GM19324 (cell line): ENCODE data around the gene FYN.
"Not testable (repeated sequence)": the region's sequence is repeated elsewhere in the genome, so short reads cannot be mapped to it uniquely, and the experiment has no call there.

Experiments used
- ATAC-seq: cut with Tn5 transposase; IDR thresholded peaks from one replicate; pipeline ENCODE4 v1.9.1; 2021; ENCODE audit warnings: mild to moderate bottlenecking, moderate library complexity; ENCODE audit not compliant: unreplicated experiment, low FRiP score

Gene FYN

DNA sequence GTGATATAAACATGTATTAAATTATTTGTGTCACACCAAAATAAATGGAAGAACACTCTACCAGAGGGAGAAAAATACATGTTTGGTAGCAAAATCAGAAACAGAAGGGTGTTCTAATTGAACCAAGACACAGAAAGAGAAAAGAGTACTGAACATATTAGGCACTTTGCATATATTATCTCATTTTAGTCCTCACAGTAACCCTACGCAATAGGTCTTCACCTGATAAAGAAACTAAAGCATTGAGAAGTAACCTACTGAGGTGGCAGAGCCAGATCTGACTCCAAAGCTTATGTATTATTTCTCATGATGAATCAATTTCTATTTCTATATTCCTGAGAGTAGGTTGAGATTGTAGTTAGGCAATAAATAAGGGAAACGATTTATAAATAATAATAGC, 77.7 kb downstream of the FYN start:
- ATAC-seq = no peak

DNA sequence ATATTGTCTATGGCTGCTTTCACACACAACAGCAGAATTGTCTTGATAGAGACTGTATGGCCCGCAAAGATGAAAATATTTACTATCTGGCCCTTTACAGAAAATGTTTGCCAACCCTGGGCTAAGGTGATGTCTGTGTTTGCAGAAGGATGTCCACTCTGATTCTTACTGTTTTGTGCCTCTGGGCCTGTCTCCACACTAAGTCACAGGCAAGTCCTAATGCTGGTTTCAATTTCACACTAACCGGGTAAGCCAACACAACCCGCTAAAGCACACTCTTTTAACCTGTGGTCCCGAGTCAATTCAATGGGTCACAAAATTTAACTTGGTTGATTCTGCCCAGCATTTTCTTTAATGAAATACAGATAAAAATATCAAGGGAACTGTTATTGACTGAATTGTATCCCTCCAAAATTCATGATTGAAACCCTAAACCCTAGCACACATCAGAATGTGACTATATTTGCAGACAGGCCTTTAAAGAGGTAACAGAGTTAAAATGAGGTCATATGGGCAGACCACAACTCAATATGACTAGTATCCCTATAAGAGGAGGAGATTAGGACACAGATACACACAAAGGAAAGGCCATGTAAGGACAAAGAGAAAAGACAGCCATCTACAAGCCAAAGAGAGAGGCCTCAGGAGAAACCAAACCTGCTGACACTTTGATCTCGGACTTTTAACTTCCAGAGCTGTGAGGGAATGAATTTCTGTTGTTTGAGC, 78.4 kb downstream of the FYN start:
- peak; percentile 73 for ATAC-seq

DNA sequence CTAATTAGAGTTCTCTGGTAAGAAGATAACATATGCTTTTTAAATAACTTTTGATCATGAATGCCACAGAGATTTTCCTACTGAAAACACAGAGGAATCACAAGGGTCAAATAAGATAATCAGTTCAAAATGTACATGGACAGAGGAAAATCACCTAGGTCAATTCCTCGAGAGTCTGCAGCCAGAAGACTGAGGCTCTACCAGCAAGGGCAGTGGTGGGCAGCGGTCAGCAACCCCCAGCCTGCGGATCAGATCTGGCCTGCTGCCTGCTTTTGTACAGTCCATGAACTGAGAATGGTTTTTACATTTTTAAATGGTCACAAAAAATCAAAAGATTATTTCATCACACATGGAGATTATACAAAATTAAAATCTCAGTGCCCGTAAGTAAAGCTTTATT, 79.0 kb downstream of the FYN start:
- ATAC-seq = no peak

DNA sequence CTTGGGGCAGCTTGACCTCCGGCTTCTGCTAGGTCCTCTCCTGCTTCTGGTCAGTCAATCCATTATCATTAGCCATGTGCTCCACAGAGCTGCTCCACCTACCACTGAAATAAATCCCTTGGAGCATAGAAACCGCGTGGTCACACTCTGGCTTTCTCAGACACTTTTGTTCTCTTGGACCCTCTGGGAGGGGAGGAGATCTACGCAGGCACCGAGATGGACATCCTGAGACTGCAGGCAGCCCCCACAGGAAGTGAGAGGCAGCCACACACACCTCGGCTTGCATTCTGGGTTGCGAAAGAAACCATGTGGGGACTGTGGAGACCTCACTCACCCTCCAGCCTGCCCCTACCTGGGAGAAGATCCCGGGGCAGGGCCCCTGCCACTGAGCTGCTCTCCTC, 79.5 kb downstream of the FYN start:
- ATAC-seq = peak; percentile 47

DNA sequence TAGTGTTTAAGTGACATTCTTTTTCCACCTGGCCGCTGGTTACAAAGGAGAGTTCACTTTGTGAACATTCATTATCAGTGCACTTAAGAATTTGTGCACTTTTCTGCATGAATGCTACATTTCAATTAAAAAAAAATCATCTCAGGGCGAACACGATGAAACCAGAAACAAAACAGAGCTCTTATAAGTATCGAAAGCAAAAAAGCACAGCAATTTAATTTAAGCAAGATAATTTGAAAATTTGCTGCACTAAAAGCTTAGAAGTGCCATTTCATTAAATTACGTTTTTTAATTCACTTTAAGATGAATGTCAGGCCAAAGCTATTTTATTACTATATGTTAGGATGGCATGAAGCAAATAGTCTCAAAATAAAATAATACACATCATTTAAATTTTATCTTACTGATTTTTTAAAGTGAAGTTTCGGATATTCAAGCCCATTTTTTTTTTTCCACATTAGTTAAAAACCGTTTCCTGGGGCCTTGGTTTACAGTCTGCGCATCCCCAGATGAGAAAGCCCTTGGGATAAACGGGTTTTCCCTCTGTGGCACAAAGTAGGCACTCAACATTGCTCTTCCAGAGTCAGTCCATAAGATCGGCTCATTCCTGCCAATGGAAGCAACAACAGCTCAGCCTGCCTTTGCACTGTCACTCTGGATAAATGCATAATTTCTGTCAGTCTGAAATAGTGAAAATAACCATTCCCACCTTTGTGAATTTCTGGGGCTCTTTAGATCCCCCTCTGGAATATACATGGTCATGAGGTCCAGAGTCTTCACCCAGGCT, 80.1 kb downstream of the FYN start:
- no peak for ATAC-seq

DNA sequence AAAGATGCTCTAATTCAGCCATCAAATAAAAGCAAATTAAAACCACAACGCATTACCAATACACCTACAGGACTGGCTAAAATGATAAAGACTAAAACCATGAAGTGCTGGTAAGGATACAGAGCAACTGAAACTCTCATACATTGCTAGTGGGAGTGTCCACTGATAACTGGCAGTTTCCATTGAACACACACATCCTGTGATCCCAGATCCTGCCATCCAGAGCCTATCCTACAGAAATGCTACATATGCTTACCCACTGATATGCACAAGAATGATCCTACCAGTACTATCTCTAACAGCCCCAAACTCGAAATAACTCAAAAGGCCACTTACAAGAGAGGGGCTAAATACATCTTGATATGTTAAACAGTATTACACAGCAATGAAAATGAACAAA, 81.0 kb downstream of the FYN start:
- ATAC-seq = no peak

DNA sequence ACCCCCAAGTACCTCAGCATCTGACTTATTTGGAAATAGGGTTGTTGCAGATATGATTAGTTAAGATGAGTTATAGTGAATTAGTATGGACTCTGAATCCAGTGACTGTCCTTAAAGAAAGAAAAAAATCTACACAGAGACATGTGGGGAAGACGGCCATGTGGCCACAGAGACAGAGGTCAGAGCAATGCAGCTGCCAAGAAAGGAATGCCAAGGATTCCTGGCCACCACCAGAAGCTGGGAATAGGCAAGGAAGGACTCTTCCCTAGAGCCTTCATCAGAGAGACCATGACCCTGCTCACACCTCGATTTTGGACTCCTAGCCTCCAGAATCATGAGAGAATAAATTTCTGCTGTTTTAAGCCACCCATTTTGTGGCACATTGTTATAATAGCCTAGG, 81.8 kb downstream of the FYN start:
- no peak for ATAC-seq

DNA sequence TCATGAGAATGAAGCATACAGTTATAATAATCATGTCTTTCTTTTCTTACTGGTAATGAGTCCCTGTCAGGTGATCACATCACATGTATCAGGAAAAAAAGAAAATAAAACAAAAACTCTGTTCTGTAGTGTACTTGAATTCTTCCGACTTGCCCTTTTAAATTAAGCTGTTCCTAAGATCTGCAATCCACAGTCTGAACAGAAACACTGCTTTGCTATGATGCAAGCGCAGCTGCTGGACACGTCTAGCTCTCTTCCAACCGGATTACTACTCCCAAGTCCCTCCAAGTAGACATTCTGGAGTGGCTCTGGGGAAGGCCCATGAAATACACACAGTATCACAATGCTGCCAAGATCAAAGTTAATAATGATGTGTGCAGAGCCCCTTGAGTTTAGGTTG, 83.7 kb downstream of the FYN start:
- no peak for ATAC-seq

DNA sequence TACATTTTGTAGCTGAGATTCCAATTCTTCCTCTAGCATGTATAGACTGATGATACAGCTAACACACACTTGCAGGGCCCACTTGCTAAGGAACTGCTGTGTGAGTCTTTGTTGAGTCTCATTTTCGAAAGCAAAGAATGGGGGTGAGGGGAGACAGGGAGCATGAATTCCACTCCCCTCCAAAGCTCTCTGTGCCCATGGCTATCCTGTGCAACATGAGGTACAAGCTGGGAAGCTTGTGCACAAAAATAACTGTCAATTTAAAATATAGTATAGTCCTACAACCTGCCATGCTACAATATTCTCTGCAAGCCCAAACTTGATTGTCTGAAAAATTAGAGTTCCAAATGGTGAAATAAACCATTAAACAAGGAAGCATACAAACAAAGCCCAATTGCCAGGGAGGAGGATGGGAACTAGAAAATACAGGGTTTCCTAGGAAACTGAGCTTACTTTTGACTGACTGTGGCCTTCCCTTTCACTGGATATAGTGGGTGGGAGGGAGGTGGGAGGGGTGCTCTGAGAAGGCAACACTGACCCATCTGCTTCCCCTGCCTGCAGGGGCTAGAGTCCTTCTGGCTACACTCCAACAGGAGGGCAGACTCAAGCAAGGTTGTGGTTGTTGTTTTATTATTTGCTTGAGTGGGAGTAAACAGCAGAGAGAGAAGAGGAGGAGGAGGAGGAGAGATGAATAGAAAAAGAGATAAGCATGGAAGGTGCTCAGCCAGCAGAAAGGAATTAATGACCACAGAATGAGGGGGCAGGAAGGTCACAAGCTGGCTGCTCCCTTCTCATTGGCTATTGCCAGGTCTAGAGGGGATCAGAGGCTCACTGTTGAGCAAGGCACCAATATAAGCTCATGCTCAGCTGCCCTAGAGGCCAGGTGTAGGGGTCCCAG, 84.6 kb downstream of the FYN start:
- ATAC-seq = no peak

DNA sequence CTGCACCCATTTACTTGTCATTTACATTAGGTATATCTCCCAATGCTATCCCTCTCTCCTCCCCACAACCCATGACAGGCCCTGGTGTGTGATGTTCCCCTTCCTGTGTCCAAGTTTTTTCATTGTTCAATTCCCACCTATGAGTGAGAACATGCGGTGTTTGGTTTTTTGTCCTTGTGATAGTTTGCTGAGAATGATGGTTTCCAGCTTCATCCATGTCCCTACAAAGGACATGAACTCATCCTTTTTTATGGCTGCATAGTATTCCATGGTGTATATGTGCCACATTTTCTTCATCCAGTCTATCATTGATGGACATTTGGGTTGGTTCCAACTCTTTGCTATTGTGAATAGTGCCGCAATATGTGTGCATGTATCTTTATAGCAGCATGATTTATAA, 87.1 kb downstream of the FYN start:
- ATAC-seq = not testable (repeated sequence)

DNA sequence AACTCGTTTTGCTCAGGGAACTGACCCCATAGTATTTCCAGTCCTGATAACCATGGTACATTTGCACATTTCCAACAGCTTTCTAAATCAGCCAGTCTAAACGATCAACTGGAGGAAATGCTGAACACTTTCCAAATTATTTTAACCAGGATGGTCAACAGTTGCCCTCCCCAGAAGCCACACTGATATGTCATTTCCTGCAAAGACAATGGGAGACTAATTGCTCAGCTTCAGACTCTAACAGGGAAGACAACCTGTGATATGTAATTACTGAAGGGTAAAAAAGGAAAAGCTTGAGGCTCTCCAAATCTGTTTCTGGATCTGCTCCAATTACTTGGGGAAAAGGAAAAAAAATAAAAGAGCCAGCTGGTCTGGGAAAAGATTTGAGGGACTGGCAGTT, 88.8 kb downstream of the FYN start:
- ATAC-seq = no peak

DNA sequence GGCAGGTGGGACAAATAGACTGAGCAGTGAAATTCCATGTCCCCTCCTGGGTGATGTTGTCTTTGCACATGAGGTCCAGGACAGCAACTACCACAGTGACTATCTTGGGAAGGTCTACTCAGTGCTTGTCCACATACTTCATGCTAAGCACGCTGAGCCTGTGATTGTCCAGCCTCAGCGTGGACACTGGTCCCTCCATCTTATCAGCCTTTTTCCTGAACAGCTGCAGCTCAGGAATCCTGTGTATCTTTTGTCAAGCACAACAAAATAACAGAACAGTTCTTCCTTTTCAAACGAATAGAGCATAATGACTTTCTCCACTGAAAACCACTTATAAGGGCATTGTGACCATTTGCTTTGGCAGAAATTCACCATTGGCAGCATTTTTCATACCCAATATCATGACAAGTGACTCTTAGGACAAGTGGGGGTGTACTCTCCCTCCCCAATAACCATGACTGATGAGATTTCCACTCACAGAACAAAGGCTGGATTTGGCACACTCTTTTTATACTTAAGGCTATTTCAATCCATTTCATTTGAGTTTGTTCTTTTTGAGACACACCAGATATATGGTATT, 90.3 kb downstream of the FYN start:
- no peak for ATAC-seq

DNA sequence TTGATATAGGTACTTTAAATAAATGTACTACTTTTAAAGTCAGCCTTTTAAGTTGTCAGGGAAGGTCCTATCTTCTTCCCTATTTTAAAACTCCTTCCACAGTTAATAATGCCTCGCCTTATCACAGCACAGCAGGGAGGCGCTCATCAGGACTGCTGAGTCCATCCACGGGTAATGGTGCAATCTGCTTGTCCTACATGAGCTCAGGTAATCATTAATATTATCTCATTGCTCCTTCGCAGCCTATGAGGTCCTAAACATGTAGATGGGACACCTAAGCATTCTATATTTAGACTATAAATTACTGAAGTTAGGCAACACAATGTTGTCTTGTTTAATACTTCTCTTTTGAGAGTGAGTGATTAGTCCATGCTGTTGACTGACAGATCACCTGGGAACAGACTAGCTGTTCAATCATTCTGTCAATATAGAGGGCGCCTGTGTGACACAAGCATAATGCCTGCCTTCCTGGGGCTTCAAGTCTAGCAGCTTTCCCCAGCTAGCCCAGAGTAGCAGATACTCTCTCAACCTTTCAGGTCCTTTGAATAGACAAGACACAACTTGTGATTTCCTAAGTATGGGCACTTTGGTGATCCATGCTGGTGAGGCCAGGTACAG, 91.0 kb downstream of the FYN start:
- no peak for ATAC-seq

DNA sequence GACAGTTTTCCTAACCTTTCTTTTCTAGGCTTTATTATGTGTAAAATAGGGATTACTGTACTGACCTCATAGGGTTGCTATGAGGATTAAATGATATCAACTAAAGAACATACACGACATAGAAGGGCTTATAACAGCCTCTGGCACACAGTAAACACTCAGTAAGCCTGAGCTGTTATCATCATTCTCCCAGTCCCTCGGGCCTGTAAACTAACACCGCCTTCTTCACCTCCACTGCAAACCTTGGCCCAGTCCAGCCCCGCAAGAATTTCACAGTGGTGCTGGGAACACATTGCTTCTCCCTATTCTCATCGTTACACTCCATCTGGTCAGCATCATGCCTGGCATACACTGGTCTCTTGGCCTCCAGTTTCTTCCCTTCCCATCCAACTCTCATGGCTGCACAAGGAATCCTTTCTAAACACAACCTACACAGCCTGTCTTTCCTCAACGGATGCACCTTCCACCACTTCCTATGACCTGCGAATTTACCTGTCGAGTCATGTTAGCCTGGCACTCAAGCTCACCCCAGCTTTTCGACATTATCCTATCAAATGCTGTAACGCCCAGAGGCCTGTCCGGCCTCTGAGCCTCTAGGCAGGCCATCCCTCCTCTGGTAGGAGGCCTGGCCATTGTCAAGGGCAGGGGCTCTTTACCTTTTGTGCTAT, 92.1 kb downstream of the FYN start:
- ATAC-seq = no peak

DNA sequence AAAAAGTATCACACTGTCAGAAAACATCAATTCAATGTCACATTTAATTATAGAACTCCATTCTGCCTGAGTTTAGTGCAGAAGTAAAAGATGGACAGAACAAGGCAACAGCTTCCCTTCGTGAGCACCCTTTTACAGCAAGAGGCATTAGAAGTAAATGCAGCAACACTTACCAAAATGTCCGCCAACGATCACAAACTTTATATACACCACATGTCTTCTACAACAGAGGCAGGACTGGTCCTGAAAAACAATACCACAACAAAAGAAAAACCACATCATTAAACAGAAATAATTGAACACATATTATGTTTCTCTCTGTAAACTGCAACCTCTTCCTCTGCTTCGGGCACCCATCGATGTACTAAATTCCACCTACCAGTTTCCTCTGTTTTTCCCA, 92.9 kb downstream of the FYN start:
- ATAC-seq = no peak

DNA sequence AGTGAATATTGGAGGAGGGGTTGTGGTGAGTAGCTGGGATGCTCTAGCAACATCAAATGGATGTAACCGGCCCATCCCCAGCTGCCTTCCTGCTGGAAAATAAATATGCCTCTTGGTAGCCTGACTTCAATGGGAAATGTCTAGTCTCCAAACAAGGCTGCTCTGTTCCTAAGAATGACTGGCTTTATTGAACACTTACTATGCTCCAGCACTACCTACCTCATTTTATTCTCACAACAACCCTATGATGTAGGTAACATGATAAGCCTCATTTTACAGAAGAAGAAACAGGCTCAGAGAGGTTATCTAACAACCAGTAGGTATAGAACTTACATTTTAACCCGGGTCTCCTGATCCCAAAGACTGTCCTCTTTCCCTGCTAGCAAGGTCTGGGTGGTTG, 93.6 kb downstream of the FYN start:
- ATAC-seq = no peak

DNA sequence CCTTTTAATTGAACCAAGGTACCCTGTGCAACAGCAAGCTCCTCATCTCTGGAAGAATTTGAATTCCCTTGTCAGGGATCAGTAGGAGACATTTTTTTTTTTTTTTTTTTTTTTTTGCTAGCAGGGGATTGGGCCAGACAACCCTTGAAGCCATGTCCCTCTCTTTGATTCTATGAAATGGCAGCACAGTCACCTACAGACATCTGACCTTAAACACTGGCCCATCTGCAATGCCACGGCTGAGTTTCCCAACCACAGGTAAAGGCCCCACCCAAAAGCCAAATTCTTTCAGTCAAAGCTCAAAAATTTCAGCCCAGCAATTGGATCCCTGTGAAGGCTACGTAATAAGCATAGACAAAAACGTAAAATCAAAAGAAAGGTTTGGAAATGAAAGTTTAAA, 94.2 kb downstream of the FYN start:
- no peak for ATAC-seq

DNA sequence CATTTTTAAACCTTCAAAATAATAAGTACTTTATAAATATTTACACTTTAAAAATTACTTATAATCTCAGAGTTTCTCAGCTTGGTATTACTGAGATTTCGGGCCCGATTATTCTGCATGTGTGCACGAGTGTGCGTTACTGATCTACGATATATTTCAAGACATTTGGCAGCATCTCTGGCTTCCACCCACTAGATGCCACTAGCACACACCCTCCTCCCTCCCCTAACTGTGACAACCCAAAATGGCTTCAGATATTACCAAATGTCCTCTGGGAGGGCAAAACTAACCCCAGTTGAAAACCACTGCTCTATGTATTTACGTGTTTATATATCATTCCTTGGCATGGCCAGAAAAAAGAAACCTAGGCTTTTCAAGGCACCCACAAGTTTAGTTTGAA, 95.9 kb downstream of the FYN start:
- no peak for ATAC-seq

DNA sequence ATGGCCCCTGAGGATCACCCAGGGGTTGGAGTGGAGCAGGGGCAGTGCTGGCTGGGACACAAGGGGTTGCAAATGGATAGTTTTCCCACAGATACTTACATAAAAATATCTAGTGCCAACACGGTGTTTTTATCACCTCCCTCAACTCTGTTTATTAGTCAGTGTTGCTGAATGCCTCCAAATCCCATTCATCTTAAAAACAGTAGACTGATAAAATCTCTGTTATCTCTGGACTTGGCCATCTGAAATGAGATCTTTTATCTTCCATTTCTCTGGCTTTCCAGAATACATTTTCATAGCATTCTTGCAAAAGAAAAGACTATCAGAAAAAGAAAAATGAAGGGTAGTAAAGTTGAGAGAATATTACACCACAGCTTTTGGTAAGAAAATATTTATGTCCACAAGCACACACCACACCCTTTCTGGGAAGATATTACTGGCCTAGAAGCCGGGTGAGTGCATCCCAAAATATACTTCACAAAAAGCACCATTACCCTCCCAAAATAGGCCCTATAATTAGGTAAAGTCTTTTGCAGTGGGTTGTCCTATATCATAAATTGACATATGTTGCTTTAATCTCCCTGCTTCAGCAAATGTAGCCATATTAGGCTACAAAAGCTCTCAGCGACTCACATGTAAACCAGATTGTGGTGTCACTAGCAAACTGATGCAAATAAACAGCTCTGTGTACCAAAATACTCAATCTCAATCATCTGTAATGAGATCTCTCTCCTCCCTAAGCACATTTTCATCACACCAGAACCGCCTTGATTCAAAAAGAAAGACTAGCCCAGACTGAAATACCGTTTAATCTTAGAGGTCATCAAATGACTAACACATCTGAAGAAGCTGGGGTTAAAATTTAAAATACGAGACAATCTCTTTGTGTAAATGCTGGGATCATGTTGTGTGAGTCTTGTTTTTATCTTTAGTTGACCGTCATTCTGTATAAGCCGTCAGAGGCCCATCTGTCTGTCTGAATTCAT, 96.7 kb downstream of the FYN start:
- no peak for ATAC-seq
